ENCODE data around the gene FAM50A.

GRCh38 chrX:154399527-154400368 is 44.2 kb upstream of the FAM50A start:
- TF ChIP-seq CTCF (IDR thresholded peaks at IDR 0.05) (no peak), POLR2A (IDR thresholded peaks at IDR 0.05) (no peak), POLR2AphosphoS5 (IDR thresholded peaks at IDR 0.05) (no peak)
